Measurements from ENCODE around the gene FCN2.

DNA sequence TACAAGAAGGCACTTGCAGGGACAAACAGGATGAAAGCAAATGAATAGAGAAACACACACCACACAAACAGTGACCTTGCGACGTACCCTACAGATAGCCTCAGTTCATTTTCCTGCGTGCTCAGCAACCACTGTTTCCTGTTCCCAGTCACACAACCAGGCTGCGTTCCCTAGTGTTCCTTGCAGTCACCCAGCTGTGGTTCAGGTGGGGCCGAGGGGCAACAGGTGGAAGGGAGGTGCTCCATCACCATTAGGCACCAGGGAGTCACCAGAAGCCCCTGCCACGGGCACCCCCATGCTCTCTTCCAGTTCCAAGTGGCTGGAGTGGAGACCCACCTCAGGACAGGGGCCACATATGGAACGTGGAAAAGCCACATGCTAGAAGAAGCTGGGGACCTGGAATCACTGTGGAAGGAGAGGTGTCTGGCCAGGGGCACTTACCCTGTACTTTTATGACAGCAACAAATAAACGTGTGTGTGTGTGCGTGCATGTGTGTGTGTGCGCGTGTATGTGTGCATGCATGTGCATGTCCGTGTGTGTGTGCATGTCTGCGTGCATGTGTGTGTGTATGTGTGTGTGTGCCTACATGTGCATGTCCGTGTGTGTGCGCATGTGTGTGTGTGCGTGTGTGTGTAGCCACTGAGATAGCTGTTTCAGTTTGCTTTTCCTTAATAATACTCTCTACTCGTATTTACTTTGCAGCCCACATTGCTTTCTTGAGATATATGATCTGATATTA lies 18.8 kb upstream of the FCN2 start:
- TF ChIP-seq, protein P1, sequence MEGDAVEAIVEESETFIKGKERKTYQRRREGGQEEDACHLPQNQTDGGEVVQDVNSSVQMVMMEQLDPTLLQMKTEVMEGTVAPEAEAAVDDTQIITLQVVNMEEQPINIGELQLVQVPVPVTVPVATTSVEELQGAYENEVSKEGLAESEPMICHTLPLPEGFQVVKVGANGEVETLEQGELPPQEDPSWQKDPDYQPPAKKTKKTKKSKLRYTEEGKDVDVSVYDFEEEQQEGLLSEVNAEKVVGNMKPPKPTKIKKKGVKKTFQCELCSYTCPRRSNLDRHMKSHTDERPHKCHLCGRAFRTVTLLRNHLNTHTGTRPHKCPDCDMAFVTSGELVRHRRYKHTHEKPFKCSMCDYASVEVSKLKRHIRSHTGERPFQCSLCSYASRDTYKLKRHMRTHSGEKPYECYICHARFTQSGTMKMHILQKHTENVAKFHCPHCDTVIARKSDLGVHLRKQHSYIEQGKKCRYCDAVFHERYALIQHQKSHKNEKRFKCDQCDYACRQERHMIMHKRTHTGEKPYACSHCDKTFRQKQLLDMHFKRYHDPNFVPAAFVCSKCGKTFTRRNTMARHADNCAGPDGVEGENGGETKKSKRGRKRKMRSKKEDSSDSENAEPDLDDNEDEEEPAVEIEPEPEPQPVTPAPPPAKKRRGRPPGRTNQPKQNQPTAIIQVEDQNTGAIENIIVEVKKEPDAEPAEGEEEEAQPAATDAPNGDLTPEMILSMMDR (IDR thresholded peaks at IDR 0.05): no peak
- TF ChIP-seq POLR2A (IDR thresholded peaks at IDR 0.05): no peak

Data from upper lobe of left lung (tissue), 4 donors.